Stimulated activated CD4-positive, alpha-beta T cell treated with anti-CD3 and anti-CD28 coated beads, Interleukin-4, amount 100 ng/mL, for 1 hour (primary cell): ENCODE results near the gene ADAR.
"Not testable (repeated sequence)": the region's sequence is repeated elsewhere in the genome, so short reads cannot be mapped to it uniquely, and the experiment has no call there.

ENCODE experiments used
- DNase-seq: peaks from one replicate; pipeline ENCODE4 v3.0.0-alpha.2; 2020

Gene ADAR, protein sequence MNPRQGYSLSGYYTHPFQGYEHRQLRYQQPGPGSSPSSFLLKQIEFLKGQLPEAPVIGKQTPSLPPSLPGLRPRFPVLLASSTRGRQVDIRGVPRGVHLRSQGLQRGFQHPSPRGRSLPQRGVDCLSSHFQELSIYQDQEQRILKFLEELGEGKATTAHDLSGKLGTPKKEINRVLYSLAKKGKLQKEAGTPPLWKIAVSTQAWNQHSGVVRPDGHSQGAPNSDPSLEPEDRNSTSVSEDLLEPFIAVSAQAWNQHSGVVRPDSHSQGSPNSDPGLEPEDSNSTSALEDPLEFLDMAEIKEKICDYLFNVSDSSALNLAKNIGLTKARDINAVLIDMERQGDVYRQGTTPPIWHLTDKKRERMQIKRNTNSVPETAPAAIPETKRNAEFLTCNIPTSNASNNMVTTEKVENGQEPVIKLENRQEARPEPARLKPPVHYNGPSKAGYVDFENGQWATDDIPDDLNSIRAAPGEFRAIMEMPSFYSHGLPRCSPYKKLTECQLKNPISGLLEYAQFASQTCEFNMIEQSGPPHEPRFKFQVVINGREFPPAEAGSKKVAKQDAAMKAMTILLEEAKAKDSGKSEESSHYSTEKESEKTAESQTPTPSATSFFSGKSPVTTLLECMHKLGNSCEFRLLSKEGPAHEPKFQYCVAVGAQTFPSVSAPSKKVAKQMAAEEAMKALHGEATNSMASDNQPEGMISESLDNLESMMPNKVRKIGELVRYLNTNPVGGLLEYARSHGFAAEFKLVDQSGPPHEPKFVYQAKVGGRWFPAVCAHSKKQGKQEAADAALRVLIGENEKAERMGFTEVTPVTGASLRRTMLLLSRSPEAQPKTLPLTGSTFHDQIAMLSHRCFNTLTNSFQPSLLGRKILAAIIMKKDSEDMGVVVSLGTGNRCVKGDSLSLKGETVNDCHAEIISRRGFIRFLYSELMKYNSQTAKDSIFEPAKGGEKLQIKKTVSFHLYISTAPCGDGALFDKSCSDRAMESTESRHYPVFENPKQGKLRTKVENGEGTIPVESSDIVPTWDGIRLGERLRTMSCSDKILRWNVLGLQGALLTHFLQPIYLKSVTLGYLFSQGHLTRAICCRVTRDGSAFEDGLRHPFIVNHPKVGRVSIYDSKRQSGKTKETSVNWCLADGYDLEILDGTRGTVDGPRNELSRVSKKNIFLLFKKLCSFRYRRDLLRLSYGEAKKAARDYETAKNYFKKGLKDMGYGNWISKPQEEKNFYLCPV

DNA sequence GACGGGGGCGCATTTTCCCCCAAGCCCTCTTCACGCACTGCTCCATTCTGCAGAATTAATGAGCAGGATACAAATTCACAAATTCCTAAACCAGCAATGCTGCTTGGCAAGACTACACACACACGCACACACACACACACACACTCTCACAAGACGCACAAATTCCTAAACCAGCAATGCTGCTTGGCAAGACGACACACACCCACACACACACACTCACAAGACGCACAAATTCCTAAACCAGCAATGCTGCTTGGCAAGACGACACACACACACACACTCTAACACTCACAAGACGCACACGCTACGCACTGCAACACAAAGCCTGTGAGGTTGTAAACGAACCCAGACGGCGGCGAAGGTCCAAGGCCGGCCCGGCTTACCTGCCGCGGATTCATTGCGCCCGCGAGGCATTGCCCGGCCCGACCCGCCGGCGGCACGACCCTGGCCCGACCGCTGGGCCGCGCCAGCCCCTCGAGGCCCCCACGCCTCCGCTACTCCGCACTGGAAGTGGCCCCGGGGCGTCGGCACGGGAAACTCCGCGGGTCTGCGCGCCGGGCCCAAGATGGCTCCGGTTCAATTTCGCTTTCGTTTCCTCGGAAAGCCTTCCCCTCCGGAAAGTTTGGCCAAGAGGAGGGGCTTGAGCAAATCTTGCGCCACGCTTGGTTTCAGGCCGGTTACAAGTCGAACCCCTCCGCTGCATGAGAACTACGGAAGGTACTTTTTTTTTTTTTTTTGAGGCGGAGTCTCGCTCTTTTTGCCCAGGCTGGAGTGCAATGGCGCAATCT is at the start of gene ADAR:
Gene ADAR (minus strand): TSS at position 578 of the 788 bp plus-strand sequence. CDS start 180 bp downstream, at position 398.
- peak; percentile 87 for DNase-seq

DNA sequence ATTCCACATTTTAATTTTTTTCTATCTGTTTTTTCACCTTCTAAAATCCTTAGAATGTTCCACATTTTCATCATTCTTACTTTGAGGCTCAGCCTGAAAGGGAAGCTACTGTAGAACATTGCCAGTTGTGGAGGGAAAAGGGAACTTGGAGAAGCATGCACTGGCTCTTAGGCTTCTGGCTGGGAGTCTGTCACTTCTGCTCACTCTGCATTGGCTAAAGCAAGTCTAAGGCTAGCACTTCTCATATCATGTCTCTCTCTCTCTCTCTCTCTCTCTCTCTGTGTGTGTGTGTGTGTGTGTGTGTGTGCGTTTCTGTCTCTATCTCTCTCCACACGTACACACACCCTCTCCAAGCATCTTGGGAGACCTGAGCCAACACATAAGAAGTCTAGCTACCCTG is 49.6 kb upstream of the ADAR start:
- no peak for DNase-seq

DNA sequence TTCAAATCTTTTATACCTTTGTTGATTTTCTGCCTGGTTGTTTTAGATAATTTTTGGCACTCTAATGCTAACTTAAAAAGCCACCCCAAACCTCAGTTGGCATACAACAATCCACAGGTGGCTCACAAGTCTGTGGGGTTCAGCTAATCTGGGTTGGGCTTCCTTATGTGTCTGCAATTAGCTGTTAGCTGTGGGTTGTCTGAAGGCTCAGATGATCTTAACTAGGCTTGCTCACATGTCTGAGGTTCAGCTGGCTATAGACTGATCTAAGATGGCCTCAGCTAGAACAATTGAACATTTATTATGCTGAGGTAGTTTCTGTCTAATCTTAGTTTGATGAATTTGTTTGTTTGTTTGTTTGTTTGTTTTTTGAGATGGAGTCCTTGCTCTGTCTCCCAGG is 44.9 kb upstream of the ADAR start:
- DNase-seq, result no peak

GRCh38 chr1:154644724-154645123 is 36.7 kb upstream of the ADAR start:
- DNase-seq, result not testable (repeated sequence)

- no peak for DNase-seq
Measured at GRCh38 chr1:154641534-154641933, 33.5 kb upstream of the ADAR start.

DNA sequence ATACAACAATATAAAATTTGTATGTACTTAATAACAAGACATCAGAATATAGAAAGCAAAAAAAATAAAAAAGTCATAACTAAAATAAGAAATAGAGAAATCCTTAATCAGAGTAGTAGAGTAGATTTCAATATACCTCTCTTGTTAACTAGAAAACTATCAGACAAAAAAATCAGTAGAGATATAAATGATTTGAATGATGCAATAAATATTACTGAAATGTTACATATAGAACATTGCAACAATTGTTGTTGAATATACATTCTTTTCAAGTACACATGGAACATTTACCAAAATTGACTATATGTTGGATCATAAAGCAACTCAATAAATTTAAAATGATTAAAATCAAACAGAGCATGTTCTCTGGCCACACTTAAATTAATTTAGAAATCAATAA is 31.9 kb upstream of the ADAR start:
- DNase-seq, result no peak

GRCh38 chr1:154635171-154635570 is 27.2 kb upstream of the ADAR start:
- DNase-seq, result no peak

GRCh38 chr1:154629675-154630073 is 21.7 kb upstream of the ADAR start:
- DNase-seq, result no peak

GRCh38 chr1:154629061-154629674 is 21.2 kb upstream of the ADAR start:
- no peak for DNase-seq

GRCh38 chr1:154628121-154628405 is 20.1 kb upstream of the ADAR start:
- no peak for DNase-seq

DNA sequence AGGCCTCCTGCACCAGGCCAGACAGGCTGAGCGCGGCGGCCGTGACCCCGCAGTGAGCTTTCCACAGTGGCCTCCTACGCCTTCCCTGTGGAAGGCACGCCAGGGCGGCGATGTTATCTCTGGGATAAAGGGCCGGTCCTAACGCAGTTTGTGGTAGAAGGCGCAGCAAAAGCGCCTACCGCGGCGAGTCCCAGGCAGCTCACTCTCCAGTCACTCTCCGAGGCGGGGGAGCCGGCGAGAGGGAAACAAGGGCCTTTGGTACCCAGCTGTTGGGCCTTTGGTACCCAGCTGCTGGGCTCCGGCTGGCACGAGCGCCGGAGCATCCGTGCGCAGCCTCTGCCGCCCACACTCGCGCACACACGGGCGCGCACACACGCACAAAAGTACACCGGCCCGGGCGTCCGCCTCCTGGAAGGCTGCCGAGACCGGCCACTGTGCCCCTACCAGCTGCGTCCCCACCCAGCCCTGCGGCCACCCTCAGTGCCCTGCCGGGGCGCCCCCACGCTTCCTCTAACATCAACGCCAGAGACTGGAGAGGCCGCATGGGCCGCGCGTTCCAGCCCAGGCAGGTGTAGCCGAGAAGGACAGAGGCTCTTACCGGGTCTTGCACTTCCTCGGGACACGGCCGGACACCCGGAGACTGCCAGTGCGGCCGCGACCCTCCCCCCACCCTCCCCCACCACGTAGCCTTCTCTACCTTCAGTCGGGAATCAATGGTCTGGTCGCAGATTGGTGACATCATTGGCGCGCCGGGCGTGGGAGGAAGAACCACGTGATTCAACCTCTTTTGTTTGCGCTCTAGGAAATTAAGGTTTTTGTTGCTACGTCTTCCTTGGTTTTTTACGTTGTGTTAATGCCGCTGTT is 19.5 kb upstream of the ADAR start:
- DNase-seq, result peak; percentile 95

GRCh38 chr1:154626456-154627256 is 18.7 kb upstream of the ADAR start:
- DNase-seq, result no peak

DNA sequence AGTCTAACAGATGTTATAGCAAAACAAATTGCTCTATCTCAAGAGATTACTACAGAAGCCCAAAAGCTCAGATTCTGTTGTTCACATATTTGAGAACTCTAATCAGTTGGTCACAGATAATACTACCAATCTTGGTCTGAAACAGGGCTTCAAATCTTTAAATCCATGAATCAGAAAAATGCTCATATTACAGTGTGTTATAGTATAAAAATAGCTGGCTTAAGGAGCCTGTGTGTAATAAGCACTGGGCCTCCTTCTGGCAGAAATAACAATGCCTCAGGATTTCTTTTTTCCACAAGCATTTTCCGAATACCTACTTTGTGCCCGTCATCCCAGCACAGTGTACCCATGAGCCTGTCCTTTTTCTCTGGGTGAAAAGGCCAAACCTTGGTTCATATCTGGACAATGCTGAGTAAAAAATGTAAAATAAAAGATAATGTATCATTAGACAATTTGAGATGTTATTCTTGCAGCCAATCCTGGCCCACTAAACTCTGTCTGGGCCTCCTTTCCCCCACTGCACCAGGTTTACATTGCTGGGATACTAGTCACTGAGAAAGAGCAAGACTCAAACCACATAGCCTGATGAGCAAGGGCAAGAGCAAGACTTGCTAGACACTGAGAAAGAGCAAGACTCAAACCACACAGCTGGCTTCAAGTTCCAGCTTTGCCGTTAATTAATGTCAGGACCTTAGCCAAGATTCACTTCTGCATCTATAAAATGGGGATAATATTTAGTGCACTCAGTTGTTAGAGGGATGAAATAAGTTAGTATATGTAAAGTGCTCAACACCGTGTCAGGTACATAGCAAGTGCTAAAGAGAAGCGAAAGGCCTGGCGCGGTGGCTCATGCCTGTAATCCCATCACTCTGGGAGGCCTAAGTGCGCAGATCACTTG is 17.0 kb upstream of the ADAR start:
- DNase-seq, result no peak

- DNase-seq, result no peak
Measured at GRCh38 chr1:154623358-154623757, 15.4 kb upstream of the ADAR start.

DNA sequence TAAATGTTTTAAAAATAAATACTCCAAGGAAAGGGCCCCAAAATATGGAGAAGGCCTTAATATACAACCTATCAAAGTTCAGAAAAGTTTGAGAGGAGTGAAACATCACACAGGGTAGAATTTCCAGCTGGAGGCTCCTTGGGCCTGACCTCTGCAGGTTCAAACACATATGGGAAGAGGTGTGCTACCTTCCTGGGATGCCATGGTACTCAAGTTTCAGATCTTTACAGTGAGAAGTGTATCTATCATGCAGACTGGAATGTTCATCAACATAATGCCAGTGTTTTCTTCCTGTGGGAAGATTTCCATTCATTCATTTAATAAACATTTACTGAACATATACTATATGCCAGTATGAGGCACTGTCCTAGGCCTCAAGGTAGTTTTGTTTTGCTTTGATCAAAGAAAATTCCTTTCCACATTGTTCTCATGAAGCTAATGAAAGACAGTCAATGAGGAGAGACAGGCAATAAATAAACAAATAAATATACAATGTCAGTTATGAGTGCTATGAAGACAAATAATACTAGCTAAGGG is 14.6 kb upstream of the ADAR start:
- no peak for DNase-seq

GRCh38 chr1:154621875-154622274 is 13.9 kb upstream of the ADAR start:
- no peak for DNase-seq

- no peak for DNase-seq
Measured at GRCh38 chr1:154620751-154621150, 12.8 kb upstream of the ADAR start.

GRCh38 chr1:154619181-154619948 is 11.4 kb upstream of the ADAR start:
- DNase-seq, result no peak
